Right cardiac atrium (tissue), 5 donors: ENCODE results near the gene E2F8. TPM values are rescaled to one million over a fixed set of nuclear protein-coding genes. Genes with fewer than 3 reads are reported as not detected.
"Not testable (repeated sequence)": the region's sequence is repeated elsewhere in the genome, so short reads cannot be mapped to it uniquely, and the experiment has no call there.

Source experiments
- ATAC-seq, 2 donors: fragments of 200-7000 bp; cut with Tn5 transposase; one replicate each; pipeline versions ENCODE4 v1.8.0 to v1.9.1; 2020; ENCODE audit warnings: moderate library complexity in 2 of 2, mild to moderate bottlenecking in 1 of 2
- DNase-seq, 3 donors: peaks; one replicate each; pipeline ENCODE4 v3.0.0-alpha.2; 2020
- H3K27ac ChIP-seq: one replicate; pipeline ENCODE4 v1.5.1; 2013; ENCODE audit warnings: mild to moderate bottlenecking, low read length, control low read depth, moderate library complexity
- H3K27me3 ChIP-seq: one replicate; pipeline ENCODE4 v1.6.1; 2013; ENCODE audit not compliant: control insufficient read depth, insufficient read depth
- H3K4me1 ChIP-seq: one replicate; pipeline ENCODE4 v1.6.1; 2013; ENCODE audit warnings: low read length; ENCODE audit not compliant: control insufficient read depth, insufficient read depth
- H3K4me3 ChIP-seq: one replicate; pipeline ENCODE4 v1.5.1; 2013; ENCODE audit warnings: low read length, control low read depth
- H3K9me3 ChIP-seq: one replicate; pipeline ENCODE4 v1.6.1; 2013; ENCODE audit warnings: low read length; ENCODE audit not compliant: control insufficient read depth
- WGBS: extraction: QIAGEN DNeasy Blood & Tissue Kit; methylation state at CpG from one replicate; pipeline ENCODE4 v1.1.7; 2013; 5-methylcytosine and 5-hydroxymethylcytosine counted together
- intact Hi-C, 4 donors: fragments of 100-400 bp; cut with DNase I; formaldehyde crosslinking; loops; one replicate each; pipeline versions ENCODE4 v1.11.0 to v1.14.0; 2022 to 2023
- polyA plus RNA-seq: library from polyadenylated mRNA; stranded (reverse); fragments of 200-250 nt; gene quantifications from one replicate; pipeline ENCODE4 v1.2.3, GENCODE V29; 2013
- total RNA-seq, 4 donors: library from RNA; stranded (reverse); fragmentation: NEBNext Ultra II Directional; extraction: Animal tissue kit (Norgen Biotek cat#: 25700); gene quantifications; one replicate each; pipeline ENCODE4 v1.2.1, GENCODE V29; 2021
- donor health status: healthy with polysubstance abuse.
- donor health status: DM: no; HTN: yes; CAD: no.
- donor health status: DM: no; HTN: no; CAD: no.
- donor health status: DM: no; HTN: yes; CAD: no; lungs with severe emphysema.
- donor health status: DM: yes; HTN: yes; CAD: no.

The E2F8 gene
- total and polyA plus RNA-seq, 5 donors = 2.9 to 7.9 (median 5.4) TPM

DNA sequence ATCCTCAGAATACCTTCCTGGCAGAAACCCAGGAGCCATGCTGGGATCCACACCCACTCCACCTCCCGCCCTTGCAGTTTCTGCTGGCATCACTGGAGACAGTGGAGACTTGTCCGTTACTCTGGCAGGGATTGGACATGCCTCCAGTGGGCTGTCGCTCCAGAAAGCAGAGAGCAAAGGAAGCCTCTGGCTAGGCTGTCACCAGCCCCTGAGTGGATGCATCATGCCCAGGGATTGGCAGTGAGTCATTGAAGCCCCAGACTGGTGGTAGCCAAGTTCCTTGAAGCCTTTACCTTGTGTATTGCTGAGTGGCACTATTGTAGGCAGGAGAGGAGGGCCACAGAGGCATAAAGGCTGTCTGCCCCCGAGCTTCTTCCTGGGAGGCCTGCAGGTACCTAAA is 34.8 kb upstream of the E2F8 start:
- Histone ChIP-seq H3K27me3 (no peaks in the 10 kb centered on the region), H3K4me3 (no peak overlapping the region), H3K9me3 (no peaks in the 10 kb centered on the region), H3K27ac (no peak overlapping the region), H3K4me1 (peaks cover 2% of the 10 kb centered on the region)
- DNase-seq = no peak
- 77% methylated on average over 4 of the region's 4 CpGs for WGBS
- ATAC-seq = no peak
- intact Hi-C loops = no loop called here

GRCh38 chr11:19273219-19273618 is 32.5 kb upstream of the E2F8 start:
- DNase-seq, H3K9me3 ChIP-seq, intact Hi-C loops, H3K4me3 ChIP-seq, ATAC-seq, H3K27me3 ChIP-seq, H3K4me1 ChIP-seq, H3K27ac ChIP-seq: not testable (repeated sequence)
- WGBS = 76% methylated on average over 5 of the region's 5 CpGs

GRCh38 chr11:19268909-19269308 is 28.2 kb upstream of the E2F8 start:
- ATAC-seq (no peak), DNase-seq (no peak)
- no peaks in the 10 kb centered on the region for H3K9me3 ChIP-seq
- WGBS = 89% methylated on average over 1 of the region's 1 CpG
- H3K4me1 ChIP-seq = no peaks in the 10 kb centered on the region
- H3K27ac ChIP-seq = no peak overlapping the region
- H3K27me3 ChIP-seq = no peaks in the 10 kb centered on the region
- H3K4me3 ChIP-seq = no peak overlapping the region
- intact Hi-C loops = loop anchor here in 1 of 4 donors (10.0 kb wide), 1 partner anchor 286 kb away; no protein-coding TSS in a partner anchor

- DNase-seq (no peak), ATAC-seq (no peak)
- Histone ChIP-seq H3K4me1 (no peaks in the 10 kb centered on the region), H3K27me3 (no peaks in the 10 kb centered on the region), H3K4me3 (no peak overlapping the region), H3K9me3 (no peaks in the 10 kb centered on the region), H3K27ac (no peak overlapping the region)
- intact Hi-C loops = loop anchor here in 1 of 4 donors (10.0 kb wide), 1 partner anchor 287 kb away; no protein-coding TSS in a partner anchor
- 76% methylated on average over 5 of the region's 5 CpGs for WGBS
Measured at GRCh38 chr11:19267567-19267966, 26.8 kb upstream of the E2F8 start.

DNA sequence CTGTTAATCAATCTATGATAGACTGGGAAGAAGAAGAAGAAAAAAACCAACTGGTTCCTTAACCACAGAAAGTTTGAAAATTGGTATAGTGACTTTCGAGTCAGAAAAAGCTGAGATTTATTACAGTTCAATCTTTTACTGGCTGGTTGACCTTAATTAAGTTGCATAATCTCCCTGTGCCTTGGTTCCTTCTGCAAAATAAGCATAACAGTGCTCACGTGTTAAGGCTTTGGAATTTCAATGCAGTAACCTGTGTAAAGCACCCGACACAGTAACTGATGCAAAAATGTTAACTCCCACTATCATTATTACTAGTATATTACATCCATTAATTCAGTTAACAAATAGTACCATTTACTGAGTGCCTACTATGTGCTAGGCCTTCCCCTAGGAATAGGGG is 22.6 kb upstream of the E2F8 start:
- no peaks in the 10 kb centered on the region for H3K27me3 ChIP-seq
- H3K27ac ChIP-seq = no peak overlapping the region
- intact Hi-C loops = loop anchor here in 1 of 4 donors (10.0 kb wide), 1 partner anchor 291 kb away; no protein-coding TSS in a partner anchor
- no peaks in the 10 kb centered on the region for H3K9me3 ChIP-seq
- no peaks in the 10 kb centered on the region for H3K4me1 ChIP-seq
- 70% methylated on average over 3 of the region's 3 CpGs for WGBS
- ATAC-seq = no peak
- H3K4me3 ChIP-seq = no peak overlapping the region
- no peak for DNase-seq

DNA sequence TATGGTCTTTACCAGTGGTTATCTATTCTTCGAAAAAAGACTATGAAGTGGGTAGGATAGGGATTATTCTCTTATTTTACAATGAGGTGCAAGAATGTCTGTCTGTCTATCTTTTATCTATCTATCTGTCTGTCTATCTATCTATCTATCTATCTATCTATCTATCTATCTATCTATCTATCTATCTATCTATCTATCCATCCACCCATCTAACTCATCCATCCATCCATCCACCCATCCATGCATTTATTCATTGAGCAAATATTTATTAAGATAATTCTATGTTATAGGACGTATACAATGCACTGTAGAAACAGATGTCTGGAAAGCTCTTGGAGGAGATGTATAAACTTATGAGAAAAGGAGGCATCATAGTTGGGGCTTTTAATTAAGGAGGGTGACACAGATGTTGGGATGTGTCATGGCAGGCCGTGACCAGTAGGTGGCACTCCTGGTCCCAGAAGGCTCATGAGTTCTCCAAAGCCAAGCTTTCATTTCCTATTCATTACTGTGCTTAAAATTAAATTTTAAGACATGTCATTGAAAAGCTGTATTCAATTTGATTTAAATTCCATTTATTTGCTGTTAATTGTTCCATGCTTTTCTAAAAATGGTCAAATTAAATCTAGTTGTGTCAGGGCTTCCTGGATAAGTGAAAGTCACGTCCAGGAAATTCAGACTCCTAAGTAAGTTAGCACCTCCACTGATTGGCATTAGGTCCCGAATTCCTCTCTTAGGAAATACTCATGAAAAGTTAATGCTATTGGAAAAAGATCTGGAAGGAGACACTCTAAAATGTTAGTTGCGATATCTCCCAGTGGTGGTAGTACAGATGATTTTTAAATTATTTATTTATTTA is 19.0 kb upstream of the E2F8 start:
- intact Hi-C loops = loop anchor here in 3 of 4 donors (5.0 to 10.0 kb wide), 2 partner anchors 293 to 295 kb away; no protein-coding TSS in a partner anchor
- Histone ChIP-seq H3K9me3 (no peaks in the 10 kb centered on the region), H3K27ac (no peak overlapping the region), H3K27me3 (no peaks in the 10 kb centered on the region), H3K4me3 (no peak overlapping the region), H3K4me1 (no peaks in the 10 kb centered on the region)
- ATAC-seq = peak; percentile 60 to 73
- DNase-seq = peak; percentile 67 to 90 (median 87)
- WGBS = 45% methylated on average over 6 of the region's 6 CpGs

DNA sequence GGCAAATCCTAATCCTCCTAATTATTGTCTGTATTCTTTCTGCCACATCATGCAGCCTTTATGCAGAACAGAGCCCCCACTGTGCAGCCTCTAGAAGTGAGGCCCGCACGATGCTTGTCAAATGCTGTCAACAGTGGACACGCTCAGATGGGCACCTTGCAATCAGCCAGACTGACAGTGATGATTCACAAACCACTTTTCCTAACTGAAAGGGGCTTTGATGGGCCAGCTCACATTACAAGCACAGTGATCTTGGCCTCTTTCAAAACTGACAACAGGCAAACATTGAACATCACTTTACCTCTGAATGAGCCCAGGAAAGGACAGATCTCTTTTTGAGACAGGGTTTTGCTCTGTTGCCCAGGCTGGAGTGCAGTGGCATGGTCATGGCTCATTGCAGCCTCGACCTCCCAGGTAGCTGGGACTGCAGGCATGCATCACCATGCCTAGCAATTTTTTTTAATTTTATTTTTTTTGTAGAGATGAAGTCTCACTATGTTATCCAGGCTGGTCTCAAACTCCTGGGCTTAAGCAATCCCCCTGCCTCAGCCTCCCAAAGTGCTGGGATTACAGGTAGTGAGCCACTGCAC is 18.0 kb upstream of the E2F8 start:
- ATAC-seq (no peak), DNase-seq (no peak)
- no peak overlapping the region for H3K4me3 ChIP-seq
- intact Hi-C loops = loop anchor here in 2 of 4 donors (5.0 kb wide), 1 partner anchor 294 kb away; no protein-coding TSS in a partner anchor
- no peaks in the 10 kb centered on the region for H3K4me1 ChIP-seq
- no peaks in the 10 kb centered on the region for H3K27me3 ChIP-seq
- H3K27ac ChIP-seq = no peak overlapping the region
- H3K9me3 ChIP-seq = no peaks in the 10 kb centered on the region
- 68% methylated on average over 4 of the region's 4 CpGs for WGBS

GRCh38 chr11:19254441-19254840 is 13.7 kb upstream of the E2F8 start:
- H3K4me3 ChIP-seq, ATAC-seq, H3K9me3 ChIP-seq, DNase-seq, H3K27ac ChIP-seq, H3K27me3 ChIP-seq, intact Hi-C loops, H3K4me1 ChIP-seq: not testable (repeated sequence)
- 56% methylated on average over 3 of the region's 3 CpGs for WGBS

GRCh38 chr11:19253817-19254216 is 13.1 kb upstream of the E2F8 start:
- Histone ChIP-seq H3K9me3 (no peaks in the 10 kb centered on the region), H3K4me1 (no peaks in the 10 kb centered on the region), H3K27ac (no peak overlapping the region), H3K27me3 (no peaks in the 10 kb centered on the region), H3K4me3 (no peak overlapping the region)
- no peak for ATAC-seq
- WGBS = 58% methylated on average over 3 of the region's 3 CpGs
- DNase-seq = no peak
- intact Hi-C loops = no loop called here

DNA sequence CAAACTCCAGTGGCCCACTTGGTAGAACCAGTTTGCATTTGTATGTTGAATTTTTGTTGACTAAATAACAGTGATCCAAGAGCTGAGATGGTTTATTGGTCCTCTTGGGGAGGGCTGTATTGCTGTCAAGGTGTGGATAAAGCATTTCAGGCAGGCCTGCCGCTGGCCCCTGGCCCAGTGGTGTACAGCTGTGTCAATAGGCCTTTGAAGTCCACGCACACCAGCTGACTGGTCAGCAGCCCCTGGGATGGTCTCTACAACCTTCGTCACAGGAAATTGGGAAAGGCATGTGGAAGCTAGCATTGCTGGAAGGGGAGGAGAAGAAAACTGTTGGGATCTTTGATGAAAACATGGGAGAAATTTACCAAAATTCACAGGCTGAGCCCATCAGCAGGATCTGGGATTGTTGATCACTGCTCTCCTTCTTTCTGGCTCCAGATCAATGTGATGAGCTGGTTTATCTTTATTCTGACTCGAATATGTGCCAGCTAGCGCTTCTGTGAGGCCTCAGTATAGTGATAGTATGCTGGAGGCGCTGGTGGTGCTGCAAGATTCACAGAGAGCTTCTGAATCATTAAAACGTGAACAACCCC is 12.5 kb upstream of the E2F8 start:
- 60% methylated on average over 7 of the region's 7 CpGs for WGBS
- DNase-seq (peak in 1 of 3 donors; percentile 42), ATAC-seq (no peak)
- Histone ChIP-seq H3K4me1 (no peaks in the 10 kb centered on the region), H3K4me3 (no peak overlapping the region), H3K27ac (no peak overlapping the region), H3K9me3 (no peaks in the 10 kb centered on the region), H3K27me3 (no peaks in the 10 kb centered on the region)
- intact Hi-C loops = no loop called here
